ENCODE measurements around the gene SLC16A12.

The SLC16A12 gene

GRCh38 chr10:89481662-89482061, 53.7 kb downstream of the SLC16A12 start:
- Histone ChIP-seq H3K4me1 (ENCODE audit: insufficient read depth, poor library complexity, severe bottlenecking) (peaks cover 33% of the 10 kb centered on the region), H3K27ac (ENCODE audit: poor library complexity, severe bottlenecking) (peak overlapping the region; percentile 93), H3K9me3 (ENCODE audit: severe bottlenecking) (no peaks in the 10 kb centered on the region), H3K36me3 (ENCODE audit: low read depth) (no peaks in the 10 kb centered on the region), H3K27me3 (ENCODE audit: insufficient read depth, poor library complexity, severe bottlenecking) (no peaks in the 10 kb centered on the region), H3K4me3 (ENCODE audit: severe bottlenecking) (no peak overlapping the region)
- ATAC-seq (ENCODE audit: low read depth): peak; percentile 85
- DNase-seq (ENCODE audit: low spot score): no peak
- TF ChIP-seq CTCF (IDR thresholded peaks at IDR 0.05; ENCODE audit: poor library complexity, severe bottlenecking): no peak

- H3K27ac ChIP-seq (ENCODE audit: poor library complexity, severe bottlenecking): peak overlapping the region; percentile 93
- H3K4me1 ChIP-seq (ENCODE audit: insufficient read depth, poor library complexity, severe bottlenecking): peaks cover 33% of the 10 kb centered on the region
Measured at GRCh38 chr10:89479771-89480446, 55.5 kb downstream of the SLC16A12 start.

GRCh38 chr10:89478739-89479654, 56.4 kb downstream of the SLC16A12 start:
- H3K9me3 ChIP-seq (ENCODE audit: severe bottlenecking): no peaks in the 10 kb centered on the region
- DNase-seq (ENCODE audit: low spot score) (no peak), ATAC-seq (ENCODE audit: low read depth) (no peak)
- H3K4me3 ChIP-seq (ENCODE audit: severe bottlenecking): no peak overlapping the region
- H3K27me3 ChIP-seq (ENCODE audit: insufficient read depth, poor library complexity, severe bottlenecking): no peaks in the 10 kb centered on the region
- H3K4me1 ChIP-seq (ENCODE audit: insufficient read depth, poor library complexity, severe bottlenecking): peaks cover 33% of the 10 kb centered on the region
- no peak for TF ChIP-seq CTCF (IDR thresholded peaks at IDR 0.05; ENCODE audit: poor library complexity, severe bottlenecking)
- peak overlapping the region; percentile 8 for H3K27ac ChIP-seq (ENCODE audit: poor library complexity, severe bottlenecking)
- no peaks in the 10 kb centered on the region for H3K36me3 ChIP-seq (ENCODE audit: low read depth)

More at GRCh38 chr10:89479771-89480446, 55.5 kb downstream of the SLC16A12 start:
- H3K4me3 ChIP-seq (ENCODE audit: severe bottlenecking): no peak overlapping the region
- no peaks in the 10 kb centered on the region for H3K9me3 ChIP-seq (ENCODE audit: severe bottlenecking)
- ATAC-seq (ENCODE audit: low read depth) (no peak), DNase-seq (ENCODE audit: low spot score) (no peak)
- H3K36me3 ChIP-seq (ENCODE audit: low read depth): no peaks in the 10 kb centered on the region
- H3K27me3 ChIP-seq (ENCODE audit: insufficient read depth, poor library complexity, severe bottlenecking): no peaks in the 10 kb centered on the region
- no peak for TF ChIP-seq CTCF (IDR thresholded peaks at IDR 0.05; ENCODE audit: poor library complexity, severe bottlenecking)

- TF ChIP-seq CTCF (IDR thresholded peaks at IDR 0.05; ENCODE audit: poor library complexity, severe bottlenecking): no peak
- ATAC-seq (ENCODE audit: low read depth): no peak
- H3K36me3 ChIP-seq (ENCODE audit: low read depth): no peaks in the 10 kb centered on the region
- H3K4me1 ChIP-seq (ENCODE audit: insufficient read depth, poor library complexity, severe bottlenecking): peaks cover 33% of the 10 kb centered on the region
- no peaks in the 10 kb centered on the region for H3K9me3 ChIP-seq (ENCODE audit: severe bottlenecking)
- no peak overlapping the region for H3K4me3 ChIP-seq (ENCODE audit: severe bottlenecking)
- no peak for DNase-seq (ENCODE audit: low spot score)
- H3K27me3 ChIP-seq (ENCODE audit: insufficient read depth, poor library complexity, severe bottlenecking): no peaks in the 10 kb centered on the region
- H3K27ac ChIP-seq (ENCODE audit: poor library complexity, severe bottlenecking): peak overlapping the region; percentile 8
Measured at GRCh38 chr10:89478085-89478738, 57.2 kb downstream of the SLC16A12 start.

Measured in RWPE2 (cell line).